ENCODE results near the gene PLCB3. TPM values are rescaled to one million over a fixed set of nuclear protein-coding genes. Genes with fewer than 3 reads are reported as not detected.

The PLCB3 gene
- total RNA-seq, 1 experiment from 2014 or later, result 23.5 TPM

DNA sequence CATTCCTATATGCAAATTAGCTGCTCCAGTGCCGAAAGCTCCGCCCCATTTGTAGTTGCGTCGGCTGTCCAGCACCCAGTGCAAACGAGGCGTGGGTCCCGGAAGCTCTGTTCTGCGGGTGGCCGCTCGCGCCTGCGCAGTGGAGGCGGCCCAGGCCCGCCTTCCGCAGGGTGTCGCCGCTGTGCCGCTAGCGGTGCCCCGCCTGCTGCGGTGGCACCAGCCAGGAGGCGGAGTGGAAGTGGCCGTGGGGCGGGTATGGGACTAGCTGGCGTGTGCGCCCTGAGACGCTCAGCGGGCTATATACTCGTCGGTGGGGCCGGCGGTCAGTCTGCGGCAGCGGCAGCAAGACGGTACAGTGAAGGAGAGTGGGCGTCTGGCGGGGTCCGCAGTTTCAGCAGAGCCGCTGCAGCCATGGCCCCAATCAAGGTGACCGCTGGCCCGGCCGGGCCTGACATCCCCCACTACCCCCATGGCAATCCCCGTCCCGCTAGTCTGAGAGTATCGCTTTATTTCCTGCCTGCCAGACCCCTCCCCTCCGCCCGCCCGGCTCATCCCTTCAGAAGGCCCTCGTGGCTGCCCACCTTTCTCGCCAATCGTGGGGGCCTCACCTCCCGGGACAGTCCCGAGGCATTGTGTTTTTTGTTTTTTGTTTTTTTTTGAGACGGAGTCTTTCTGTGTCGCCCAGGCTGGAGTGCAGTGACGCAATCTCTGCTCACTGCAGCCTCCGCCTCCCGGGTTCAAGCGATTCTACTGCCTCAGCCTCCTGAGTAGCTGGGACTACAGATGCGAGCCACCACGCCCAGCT is 66.8 kb downstream of the PLCB3 start, which contains the start of gene PRDX5:
Gene PRDX5, plus strand, starts transcription at position 161 of the 805 bp plus-strand sequence. Its CDS starts 95 bp downstream, at position 256.

Other genes starting within 250 kb of the PLCB3 start
- 0.05 to 0.07 TPM (median 0.06 TPM) in 4 of 5 replicates, not detected in the other for gene FLRT1, start 215.6 kb upstream of the PLCB3 start, total RNA-seq (2022; extraction: Qiagen RNA extraction)
- 8.9 to 15.3 TPM (median 13.1 TPM) in 5 replicates for gene MACROD1, start 85.4 kb upstream of the PLCB3 start, total RNA-seq (2022; extraction: Qiagen RNA extraction)
- gene STIP1, start 65.4 kb upstream of the PLCB3 start, total RNA-seq (2022; extraction: Qiagen RNA extraction), result 213 to 262 TPM (median 229 TPM) in 5 replicates
- gene FERMT3, start 44.8 kb upstream of the PLCB3 start, total RNA-seq (2022; extraction: Qiagen RNA extraction), result 0.85 to 3.0 TPM (median 1.3 TPM) in 5 replicates
- gene TRPT1, start 25.3 kb upstream of the PLCB3 start, total RNA-seq (2022; extraction: Qiagen RNA extraction), result 15.6 to 26.8 TPM (median 25.0 TPM) in 5 replicates
- gene NUDT22, start 25.3 kb upstream of the PLCB3 start, total RNA-seq (2022; extraction: Qiagen RNA extraction), result 31.4 to 40.3 TPM (median 38.4 TPM) in 5 replicates
- 17.5 to 23.5 TPM (median 21.8 TPM) in 5 replicates for gene DNAJC4, start 21.0 kb upstream of the PLCB3 start, total RNA-seq (2022; extraction: Qiagen RNA extraction)
- gene VEGFB, start 16.9 kb upstream of the PLCB3 start, total RNA-seq (2022; extraction: Qiagen RNA extraction), result 32.0 to 52.7 TPM (median 48.0 TPM) in 5 replicates
- gene FKBP2, start 10.4 kb upstream of the PLCB3 start, total RNA-seq (2022; extraction: Qiagen RNA extraction), result 125 to 146 TPM (median 138 TPM) in 5 replicates
- 208 to 384 TPM (median 359 TPM) in 5 replicates for gene PPP1R14B, start 4.6 kb upstream of the PLCB3 start, total RNA-seq (2022; extraction: Qiagen RNA extraction)
- gene BAD, start 33.1 kb downstream of the PLCB3 start, total RNA-seq (2022; extraction: Qiagen RNA extraction), result 72.5 to 96.8 TPM (median 92.7 TPM) in 5 replicates
- gene GPR137, start 34.3 kb downstream of the PLCB3 start, total RNA-seq (2022; extraction: Qiagen RNA extraction), result 32.9 to 50.2 TPM (median 46.3 TPM) in 5 replicates
- gene KCNK4, start 39.8 kb downstream of the PLCB3 start, total RNA-seq (2022; extraction: Qiagen RNA extraction), result 0.07 to 0.14 TPM in 2 of 5 replicates, not detected in the others
- gene CATSPERZ, start 48.8 kb downstream of the PLCB3 start, total RNA-seq (2022; extraction: Qiagen RNA extraction), result 2.2 to 3.2 TPM (median 2.6 TPM) in 5 replicates
- 38.1 to 59.3 TPM (median 55.6 TPM) in 5 replicates for gene ESRRA, start 54.0 kb downstream of the PLCB3 start, total RNA-seq (2022; extraction: Qiagen RNA extraction)
- 377 to 453 TPM (median 410 TPM) in 5 replicates for gene TRMT112, start 66.0 kb downstream of the PLCB3 start, total RNA-seq (2022; extraction: Qiagen RNA extraction)
- 370 to 500 TPM (median 472 TPM) in 5 replicates for gene PRDX5, start 66.6 kb downstream of the PLCB3 start, total RNA-seq (2022; extraction: Qiagen RNA extraction)
- gene CCDC88B, start 88.7 kb downstream of the PLCB3 start, total RNA-seq (2022; extraction: Qiagen RNA extraction), result 8.6 to 10.5 TPM (median 10.2 TPM) in 5 replicates
- 50.3 to 66.1 TPM (median 60.0 TPM) in 5 replicates for gene RPS6KA4, start 107.6 kb downstream of the PLCB3 start, total RNA-seq (2022; extraction: Qiagen RNA extraction)